Fibroblast of skin of right quadriceps (primary cell): ENCODE measurements around the gene CWC15.

Experiments
- DNase-seq: peaks from one replicate; pipeline ENCODE4 v3.0.0-alpha.2; 2013

Gene CWC15

GRCh38 chr11:94912806-94913205 is 60.5 kb downstream of the CWC15 start:
- DNase-seq = no peak
